ENCODE measurements around the gene ABHD5. TPM values are rescaled to one million over a fixed set of nuclear protein-coding genes. Genes with fewer than 3 reads are reported as not detected.

Gene ABHD5
- total RNA-seq, 1 donor from 2014 or later = 8.1 TPM

DNA sequence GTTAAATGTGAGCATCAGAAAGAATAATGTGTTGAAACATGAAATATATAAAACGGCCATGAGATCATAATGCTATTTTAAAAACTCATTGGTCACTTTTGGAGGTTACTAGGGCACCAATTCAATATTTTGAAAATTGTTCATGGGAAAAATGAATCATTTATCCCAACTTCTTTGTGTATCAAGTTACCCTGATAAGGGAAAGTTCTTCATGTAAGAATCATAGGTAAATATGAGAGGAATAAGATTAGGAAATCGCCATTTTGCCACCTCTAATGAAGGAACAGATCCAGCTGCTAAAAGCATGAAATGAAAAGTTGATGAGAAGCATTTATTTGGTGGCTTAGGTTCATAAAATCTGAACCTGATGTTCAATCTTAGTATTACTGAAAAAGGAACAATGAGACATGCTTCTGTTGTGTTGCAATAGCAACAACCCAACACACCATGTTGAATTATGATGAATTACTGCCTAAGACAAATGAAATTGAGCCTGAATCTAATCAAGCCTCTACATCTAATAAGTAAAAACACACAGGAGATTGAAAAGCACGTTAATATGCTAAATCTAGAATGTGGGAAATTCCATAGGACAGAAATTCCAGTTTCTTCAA is 32.5 kb downstream of the ABHD5 start:
- Mint-ChIP-seq H3K27me3 (ENCODE audit: unreplicated experiment) (no peaks in the 10 kb centered on the region), H3K9me3 (ENCODE audit: unreplicated experiment) (no peaks in the 10 kb centered on the region), H3K36me3 (ENCODE audit: unreplicated experiment) (no peaks in the 10 kb centered on the region), H3K27ac (ENCODE audit: unreplicated experiment) (no peak overlapping the region), H3K4me1 (ENCODE audit: low read depth, unreplicated experiment) (no peaks in the 10 kb centered on the region), H3K4me3 (ENCODE audit: unreplicated experiment) (no peak overlapping the region)
- no peak for DNase-seq
- no peak for TF ChIP-seq CTCF (IDR thresholded peaks at IDR 0.05; ENCODE audit: partially characterized antibody, unreplicated experiment)

DNA sequence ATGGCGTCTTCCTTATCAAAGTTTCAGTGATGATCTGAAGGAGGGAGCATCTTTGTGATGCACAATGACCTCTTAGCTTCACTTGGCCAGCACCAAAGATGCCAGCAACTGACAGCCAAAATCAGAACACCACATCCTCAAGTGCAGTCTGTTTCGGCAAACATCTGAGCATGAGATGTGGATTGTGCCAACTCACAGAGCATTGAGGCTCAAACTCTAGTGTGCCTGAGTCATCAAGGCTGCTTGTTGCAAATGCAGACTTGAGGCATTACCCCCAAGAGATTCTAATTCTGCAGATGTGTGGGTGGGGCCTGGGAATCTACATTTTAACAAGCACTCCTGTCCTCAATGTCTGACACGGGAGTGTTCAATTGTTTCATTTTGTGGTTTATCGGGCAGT is 35.8 kb downstream of the ABHD5 start:
- H3K4me1 Mint-ChIP-seq (ENCODE audit: low read depth, unreplicated experiment) = no peaks in the 10 kb centered on the region
- H3K36me3 Mint-ChIP-seq (ENCODE audit: unreplicated experiment) = no peaks in the 10 kb centered on the region
- no peaks in the 10 kb centered on the region for H3K9me3 Mint-ChIP-seq (ENCODE audit: unreplicated experiment)
- TF ChIP-seq CTCF (IDR thresholded peaks at IDR 0.05; ENCODE audit: partially characterized antibody, unreplicated experiment) = no peak
- no peak overlapping the region for H3K4me3 Mint-ChIP-seq (ENCODE audit: unreplicated experiment)
- H3K27ac Mint-ChIP-seq (ENCODE audit: unreplicated experiment) = no peak overlapping the region
- DNase-seq = no peak
- H3K27me3 Mint-ChIP-seq (ENCODE audit: unreplicated experiment) = no peaks in the 10 kb centered on the region

DNA sequence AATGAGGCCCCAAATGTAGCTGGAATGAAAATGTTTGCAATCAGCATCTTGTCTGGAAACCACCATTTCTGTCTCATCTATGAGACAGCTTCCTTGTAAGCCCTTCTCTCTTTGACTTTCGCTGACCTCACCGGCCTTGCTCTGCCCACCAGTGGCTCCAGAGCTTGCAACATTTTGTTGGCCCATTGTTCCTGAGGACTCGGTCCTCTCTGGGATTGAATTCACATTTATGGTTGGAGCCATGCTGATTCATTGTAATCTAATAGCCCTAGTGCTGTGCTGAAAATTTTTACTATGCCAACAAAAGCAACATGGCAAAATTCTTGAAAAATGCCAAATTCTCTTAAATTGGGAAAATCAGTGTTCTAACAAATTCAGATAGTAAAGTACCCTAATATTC is 37.2 kb downstream of the ABHD5 start:
- no peaks in the 10 kb centered on the region for H3K36me3 Mint-ChIP-seq (ENCODE audit: unreplicated experiment)
- H3K9me3 Mint-ChIP-seq (ENCODE audit: unreplicated experiment) = no peaks in the 10 kb centered on the region
- H3K4me3 Mint-ChIP-seq (ENCODE audit: unreplicated experiment) = no peak overlapping the region
- H3K27me3 Mint-ChIP-seq (ENCODE audit: unreplicated experiment) = no peaks in the 10 kb centered on the region
- no peak for DNase-seq
- H3K27ac Mint-ChIP-seq (ENCODE audit: unreplicated experiment) = no peak overlapping the region
- no peak for TF ChIP-seq CTCF (IDR thresholded peaks at IDR 0.05; ENCODE audit: partially characterized antibody, unreplicated experiment)
- no peaks in the 10 kb centered on the region for H3K4me1 Mint-ChIP-seq (ENCODE audit: low read depth, unreplicated experiment)

DNA sequence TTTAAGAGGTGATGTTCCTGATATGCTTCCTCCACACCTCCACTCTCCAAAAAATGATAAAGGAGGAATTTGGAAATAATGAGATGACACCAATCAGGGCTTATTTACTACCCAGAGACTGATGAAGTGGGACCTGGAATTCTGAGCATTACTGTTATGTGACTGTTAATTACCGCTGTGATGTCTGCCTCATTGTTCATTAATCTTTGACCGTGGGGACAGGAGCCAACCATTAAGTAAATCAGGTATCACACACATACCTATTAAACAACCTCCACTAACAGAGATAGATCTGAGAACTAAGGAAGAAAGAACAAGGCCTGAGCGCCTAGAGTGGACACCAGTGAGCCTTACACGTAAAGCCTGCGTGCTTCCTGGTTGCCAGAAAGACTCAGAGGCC is 37.7 kb downstream of the ABHD5 start:
- Mint-ChIP-seq H3K4me3 (ENCODE audit: unreplicated experiment) (no peak overlapping the region), H3K27me3 (ENCODE audit: unreplicated experiment) (no peaks in the 10 kb centered on the region), H3K4me1 (ENCODE audit: low read depth, unreplicated experiment) (no peaks in the 10 kb centered on the region), H3K27ac (ENCODE audit: unreplicated experiment) (no peak overlapping the region), H3K36me3 (ENCODE audit: unreplicated experiment) (no peaks in the 10 kb centered on the region), H3K9me3 (ENCODE audit: unreplicated experiment) (no peaks in the 10 kb centered on the region)
- no peak for TF ChIP-seq CTCF (IDR thresholded peaks at IDR 0.05; ENCODE audit: partially characterized antibody, unreplicated experiment)
- no peak for DNase-seq

DNA sequence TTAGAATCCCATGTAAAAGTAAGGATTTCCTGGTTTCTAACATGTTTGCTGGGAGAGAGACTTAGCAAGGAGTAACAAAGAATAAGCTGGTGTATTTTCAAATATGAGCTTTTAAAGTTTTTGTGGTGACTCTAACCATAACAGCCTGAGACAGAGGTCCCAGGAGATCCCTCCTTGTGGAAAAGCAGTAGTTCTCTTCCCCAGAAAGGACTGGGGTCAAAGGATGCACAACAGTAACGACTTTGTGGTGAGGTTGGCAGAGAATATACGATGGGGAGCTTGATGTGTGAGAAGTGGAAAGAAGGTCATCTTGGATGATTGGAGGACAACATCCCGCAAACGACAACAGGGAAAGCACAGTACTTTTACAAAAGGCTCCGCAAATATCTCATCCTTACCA is 38.2 kb downstream of the ABHD5 start:
- Mint-ChIP-seq H3K27ac (ENCODE audit: unreplicated experiment) (no peak overlapping the region), H3K9me3 (ENCODE audit: unreplicated experiment) (no peaks in the 10 kb centered on the region), H3K4me1 (ENCODE audit: low read depth, unreplicated experiment) (no peaks in the 10 kb centered on the region), H3K27me3 (ENCODE audit: unreplicated experiment) (no peaks in the 10 kb centered on the region), H3K36me3 (ENCODE audit: unreplicated experiment) (no peaks in the 10 kb centered on the region), H3K4me3 (ENCODE audit: unreplicated experiment) (no peak overlapping the region)
- no peak for DNase-seq
- no peak for TF ChIP-seq CTCF (IDR thresholded peaks at IDR 0.05; ENCODE audit: partially characterized antibody, unreplicated experiment)

Measured in glutamatergic neuron (in vitro differentiated cells).